Lower leg skin (tissue), 4 donors: ENCODE results near the gene USP49. TPM values are rescaled to one million over a fixed set of nuclear protein-coding genes. Genes with fewer than 3 reads are reported as not detected.

Experiments
- DNase-seq, 2 donors: peaks; one replicate each; pipeline ENCODE4 v3.0.0-alpha.2; 2019; ENCODE audit warnings: low spot score in 2 of 2
- H3K4me3 ChIP-seq: fragments of 200-600 bp; sonication (generic); 2 replicates; pipeline ENCODE4 v1.5.1; 2017; ENCODE audit warnings: mild to moderate bottlenecking, low read depth; ENCODE audit not compliant: poor library complexity, severe bottlenecking
- CTCF ChIP-seq, 3 donors: fragments of 450-650 bp; IDR thresholded peaks; one replicate each; pipeline ENCODE4 v1.5.1; 2016; ENCODE audit warnings: antibody characterized with exemption in 3 of 3, mild to moderate bottlenecking in 3 of 3, moderate library complexity in 2 of 3
- POLR2A ChIP-seq, 2 donors: fragments of 450-650 bp; IDR thresholded peaks; one replicate each; pipeline ENCODE4 v1.6.1; 2016 to 2017; ENCODE audit warnings: antibody characterized with exemption in 2 of 2, mild to moderate bottlenecking in 1 of 2, moderate library complexity in 1 of 2
- WGBS, 2 donors: methylation state at CpG; one replicate each; pipeline ENCODE4 v1.1.5; 2018; 5-methylcytosine and 5-hydroxymethylcytosine counted together
- intact Hi-C: fragments of 100-400 bp; cut with DNase I; formaldehyde crosslinking; loops from one replicate; pipeline ENCODE4 v1.15.0; 2023; ENCODE audit warnings: low total_unique reads
- total RNA-seq, 4 donors: library from RNA; depleted of rRNA; stranded (reverse); fragments of >200 nt; gene quantifications; one replicate each; pipeline ENCODE4 v1.1.0, GENCODE V29; 2016

USP49 gene
- total RNA-seq, 4 donors from 2014 or later = 2.3 to 7.3 (median 3.7) TPM

- DNase-seq = no peak
- intact Hi-C loops = no loop called here
- TF ChIP-seq POLR2A (IDR thresholded peaks at IDR 0.05) (no peak), CTCF (IDR thresholded peaks at IDR 0.05) (no peak)
- H3K4me3 ChIP-seq = no peak overlapping the region
- WGBS, 2 donors = 51 to 53% methylated on average over 4 of the region's 4 CpGs
Observed at GRCh38 chr6:41887331-41887751, 7.8 kb downstream of the USP49 start.

DNA sequence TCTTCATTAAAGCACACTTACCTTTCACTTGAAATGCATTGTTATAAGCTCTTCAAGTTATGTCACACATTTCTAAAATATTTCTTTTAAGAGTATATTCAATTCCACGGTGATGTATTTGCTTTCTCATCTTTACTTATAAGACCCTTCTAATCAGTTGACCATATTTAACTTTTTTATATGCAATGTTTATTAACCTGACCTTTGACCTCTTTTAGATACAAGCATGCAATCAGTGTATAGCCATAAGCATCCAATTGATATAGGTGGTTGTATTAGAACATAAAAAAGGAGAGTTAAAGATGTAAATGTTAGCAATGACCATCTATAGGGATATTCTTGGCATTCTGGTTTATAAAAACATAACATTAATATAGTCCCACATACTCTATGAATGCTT, 9.2 kb downstream of the USP49 start:
- no peak overlapping the region for H3K4me3 ChIP-seq
- TF ChIP-seq CTCF (IDR thresholded peaks at IDR 0.05) = no peak
- no peak for TF ChIP-seq POLR2A (IDR thresholded peaks at IDR 0.05)
- DNase-seq = no peak
- intact Hi-C loops = no loop called here
- WGBS, 2 donors = 97 to 98% methylated on average over 1 of the region's 1 CpG

GRCh38 chr6:41884957-41885356, 10.2 kb downstream of the USP49 start:
- intact Hi-C loops = no loop called here
- DNase-seq = no peak
- no peak overlapping the region for H3K4me3 ChIP-seq
- TF ChIP-seq POLR2A (IDR thresholded peaks at IDR 0.05) = no peak
- no peak for TF ChIP-seq CTCF (IDR thresholded peaks at IDR 0.05)
- WGBS, 2 donors = 88 to 92% methylated on average over 5 of the region's 5 CpGs

DNA sequence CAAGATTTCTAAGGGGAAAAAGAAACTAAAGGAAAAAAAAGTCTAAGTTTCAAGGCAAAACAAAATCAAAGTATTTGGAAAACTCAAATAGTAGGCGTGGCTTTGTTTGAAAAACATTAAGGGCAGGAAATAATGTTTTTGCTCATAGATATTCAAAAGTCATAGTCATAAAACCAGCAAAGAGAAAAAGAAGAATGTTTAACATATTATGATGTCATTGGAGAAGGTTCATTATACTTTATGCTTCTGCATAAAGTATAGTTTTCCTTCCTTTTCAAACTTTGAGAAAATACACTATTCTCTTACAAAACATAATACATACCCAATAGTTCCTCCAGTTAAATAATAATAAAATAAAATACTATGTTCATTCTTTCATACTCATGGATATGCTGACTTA, 13.7 kb downstream of the USP49 start:
- DNase-seq = no peak
- intact Hi-C loops = no loop called here
- 96 to 98% methylated on average over 1 of the region's 1 CpG for WGBS, 2 donors
- TF ChIP-seq POLR2A (IDR thresholded peaks at IDR 0.05) = no peak
- TF ChIP-seq CTCF (IDR thresholded peaks at IDR 0.05) = no peak
- no peak overlapping the region for H3K4me3 ChIP-seq

GRCh38 chr6:41878961-41879405, 16.2 kb downstream of the USP49 start:
- no peak for DNase-seq
- WGBS, 2 donors = 80 to 84% methylated on average over 5 of the region's 5 CpGs
- intact Hi-C loops = no loop called here
- TF ChIP-seq POLR2A (IDR thresholded peaks at IDR 0.05) (no peak), CTCF (IDR thresholded peaks at IDR 0.05) (no peak)
- H3K4me3 ChIP-seq = no peak overlapping the region

GRCh38 chr6:41878246-41878645, 16.9 kb downstream of the USP49 start:
- no peak for DNase-seq
- WGBS, 2 donors = 93 to 97% methylated on average over 2 of the region's 2 CpGs
- intact Hi-C loops = no loop called here
- TF ChIP-seq CTCF (IDR thresholded peaks at IDR 0.05) (no peak), POLR2A (IDR thresholded peaks at IDR 0.05) (no peak)
- no peak overlapping the region for H3K4me3 ChIP-seq
